Measurements from ENCODE around the gene BCL2L11. TPM values are rescaled to one million over a fixed set of nuclear protein-coding genes. Genes with fewer than 3 reads are reported as not detected.

BCL2L11 gene
- total and polyA plus RNA-seq, 10 of the 15 experiments (the other 5 are each of a cell fraction or from before 2014, with no cell fraction given) = 0.29 to 10.1 (median 1.1) TPM

DNA sequence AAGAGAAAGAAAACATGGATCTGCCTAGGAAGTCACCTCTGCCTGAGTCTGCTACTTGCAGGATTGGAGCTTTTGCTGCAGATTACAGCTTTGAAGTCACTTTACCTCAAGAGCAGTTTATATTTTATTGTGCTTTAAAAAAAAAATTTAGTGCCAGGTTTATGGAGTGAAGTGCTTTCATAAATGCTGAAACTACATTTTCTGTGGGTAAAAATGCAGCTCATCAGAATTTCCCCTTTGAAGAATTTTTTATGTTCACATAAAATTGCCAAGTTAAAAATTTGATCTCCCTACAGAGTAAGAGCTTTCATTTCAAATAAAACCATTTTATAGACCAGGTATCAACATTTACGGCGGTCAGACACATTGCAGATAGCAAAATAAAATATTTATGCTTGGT lies 25.2 kb downstream of the BCL2L11 start:
- Histone ChIP-seq H3K36me3 (ENCODE audit: control insufficient read depth in 2 of 2, insufficient read depth in 2 of 2, low read length in 1 of 2) (peaks cover 0 to 5% of the 10 kb centered on the region in 2 experiments; a peak in 2 of 4 replicates), H3K27ac (ENCODE audit: control insufficient read depth, insufficient read depth) (no peak overlapping the region), H3K4me3 (no peak overlapping the region), H3K27me3 (replicated peaks in 1 of 2; ENCODE audit: control insufficient read depth in 2 of 2, insufficient read depth in 2 of 2, low read length in 1 of 2) (no peaks in the 10 kb centered on the region; a peak in 1 of 4 replicates), H2AFZ (ENCODE audit: control insufficient read depth, low read depth, low read length) (no peak overlapping the region), H3K4me2 (ENCODE audit: control insufficient read depth, insufficient read depth) (no peak overlapping the region), H3K9me3 (replicated peaks; ENCODE audit: control insufficient read depth, insufficient read depth, low read length) (peaks cover 5% of the 10 kb centered on the region; the same call in 2 of the 3 replicates), H3K79me2 (ENCODE audit: control insufficient read depth, insufficient read depth, low read length) (no peaks in the 10 kb centered on the region), H4K20me1 (ENCODE audit: control insufficient read depth, insufficient read depth) (peaks cover 5% of the 10 kb centered on the region; the same call in 1 of the 2 replicates), H3K4me1 (ENCODE audit: control insufficient read depth, insufficient read depth, low read length) (peaks cover 6% of the 10 kb centered on the region), H3K9ac (ENCODE audit: control insufficient read depth, insufficient read depth, low read length) (no peak overlapping the region)
- 93% methylated on average over 2 of the region's 2 CpGs for WGBS (ENCODE audit: insufficient coverage, insufficient replicate concordance, low lambda C conversion rate, missing lambda C conversion rate)
- DNase-seq (ENCODE audit: low read depth, low spot score) (no peak), FAIRE-seq (no peak), ATAC-seq (no peak)
- ChIA-PET CTCF (interaction anchor here (1.0 to 2.6 kb wide), 4 partner anchors 10 to 73 kb away, joined by 3 to 11 read pairs (median 8); no protein-coding TSS in a partner anchor), RAD21 (ENCODE audit: unreplicated experiment) (interaction anchor here (0.9 to 3.0 kb wide), 7 partner anchors 11 to 63 kb away, joined by 3 to 17 read pairs (median 6); partner anchors contain the start of gene BCL2L11), SMC1A (ENCODE audit: uncharacterized antibody, unreplicated experiment) (interaction anchor here (1.4 to 5.4 kb wide), 8 partner anchors 9 to 63 kb away, joined by 4 to 42 read pairs (median 18); no protein-coding TSS in a partner anchor), POLR2A (interaction anchor here (1.5 to 2.0 kb wide), 2 partner anchors 9 to 22 kb away, joined by 7 to 11 read pairs; no protein-coding TSS in a partner anchor)
- TF ChIP-seq EGR1 (IDR thresholded peaks at IDR 0.05; ENCODE audit: borderline replicate concordance in 1 of 2, low read depth in 2 of 2, low read length in 2 of 2) (no peak), ZNF207 (IDR thresholded peaks at IDR 0.05; ENCODE audit: borderline replicate concordance) (no peak), CREB1 (IDR thresholded peaks at IDR 0.05; ENCODE audit: low read depth) (no peak), POLR2AphosphoS2 (IDR thresholded peaks at IDR 0.05; ENCODE audit: low read depth, low read length) (no peak), RELA (IDR thresholded peaks at IDR 0.05; ENCODE audit: borderline replicate concordance, partially characterized antibody) (no peak)
- intact Hi-C loops (cut with micrococcal nuclease; ENCODE audit: unreplicated experiment) = no loop called here
- BruUV-seq (replicated peaks) = no TSS peak
- in situ Hi-C loops (cut with MboI) = no loop called here

Data from GM12878 (cell line).